GM10266 (cell line): ENCODE measurements around the gene DOCK10.

Source experiments
- DNase-seq: peaks from one replicate; pipeline ENCODE4 v3.0.0; 2012; ENCODE audit errors: extremely low spot score
- CTCF ChIP-seq: IDR thresholded peaks from 2 replicates; pipeline ENCODE4 v1.5.1; 2012; ENCODE audit warnings: mild to moderate bottlenecking, low read depth; ENCODE audit not compliant: control insufficient read depth, insufficient read depth; ENCODE audit errors: missing control alignments

DOCK10 gene

GRCh38 chr2:224970311-224970710 is 72.0 kb downstream of the DOCK10 start:
- DNase-seq, result no peak
- no peak for TF ChIP-seq CTCF

GRCh38 chr2:224969633-224970260 is 72.5 kb downstream of the DOCK10 start:
- no peak for DNase-seq
- no peak for TF ChIP-seq CTCF

DNA sequence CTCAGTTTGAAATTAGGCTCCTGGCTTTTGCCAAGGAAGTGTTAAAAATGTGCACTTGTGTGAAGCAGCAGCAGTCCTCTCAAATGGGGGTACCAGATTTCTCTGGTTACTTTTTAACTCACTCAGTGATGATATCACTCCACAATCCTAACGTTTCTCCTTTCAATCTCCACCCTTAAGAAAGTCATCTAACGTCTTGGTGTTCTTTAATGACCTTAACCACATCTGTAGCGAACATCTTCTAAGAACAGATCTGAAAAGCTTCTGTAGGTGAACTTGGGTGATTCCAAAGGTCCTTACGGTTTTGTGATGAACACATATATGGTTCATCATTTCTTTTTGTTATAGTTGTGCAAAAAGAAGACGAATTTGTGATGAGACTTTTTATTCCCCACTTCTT is 73.2 kb downstream of the DOCK10 start:
- no peak for DNase-seq
- no peak for TF ChIP-seq CTCF

GRCh38 chr2:224968051-224968450 is 74.2 kb downstream of the DOCK10 start:
- DNase-seq, result no peak
- TF ChIP-seq CTCF, result no peak

- no peak for TF ChIP-seq CTCF
- DNase-seq, result no peak
These were observed 75.7 kb downstream of the DOCK10 start for GRCh38 chr2:224966613-224967012.

- no peak for DNase-seq
- no peak for TF ChIP-seq CTCF
These were observed 82.7 kb downstream of the DOCK10 start for GRCh38 chr2:224959556-224959955.

- no peak for TF ChIP-seq CTCF
- DNase-seq, result no peak
These were observed 83.4 kb downstream of the DOCK10 start for GRCh38 chr2:224958873-224959272.
